ENCODE measurements around the gene TECTB.
"Not testable (repeated sequence)": the region's sequence is repeated elsewhere in the genome, so short reads cannot be mapped to it uniquely, and the experiment has no call there.

The TECTB gene

GRCh38 chr10:112283100-112283499 is at the start of gene TECTB:
Gene TECTB (plus strand): TSS chr10:112283400. CDS start chr10:112283735, 335 bp downstream.
- FAIRE-seq (no peak), DNase-seq (ENCODE audit: insufficient read length, low spot score) (no peak)
- TF ChIP-seq POLR2A (IDR thresholded peaks at IDR 0.05; ENCODE audit: low read depth, low read length): no peak

GRCh38 chr10:112235141-112235540 is 48.1 kb upstream of the TECTB start:
- TF ChIP-seq POLR2A (IDR thresholded peaks at IDR 0.05; ENCODE audit: low read depth, low read length): no peak
- FAIRE-seq: no peak
- DNase-seq (ENCODE audit: insufficient read length, low spot score): no peak

- no peak for DNase-seq (ENCODE audit: insufficient read length, low spot score)
- TF ChIP-seq POLR2A (IDR thresholded peaks at IDR 0.05; ENCODE audit: low read depth, low read length): no peak
- FAIRE-seq: no peak
Observed at GRCh38 chr10:112235920-112236319, 47.3 kb upstream of the TECTB start.

- TF ChIP-seq POLR2A (IDR thresholded peaks at IDR 0.05; ENCODE audit: low read depth, low read length): no peak
- DNase-seq (ENCODE audit: insufficient read length, low spot score) (no peak), FAIRE-seq (no peak)
Observed at GRCh38 chr10:112236486-112236885, 46.7 kb upstream of the TECTB start.

- no peak for FAIRE-seq
- no peak for DNase-seq (ENCODE audit: insufficient read length, low spot score)
- no peak for TF ChIP-seq POLR2A (IDR thresholded peaks at IDR 0.05; ENCODE audit: low read depth, low read length)
Observed at GRCh38 chr10:112239347-112239746, 43.9 kb upstream of the TECTB start.

- TF ChIP-seq POLR2A (IDR thresholded peaks at IDR 0.05; ENCODE audit: low read depth, low read length): no peak
- DNase-seq (ENCODE audit: insufficient read length, low spot score): no peak
- FAIRE-seq: no peak
Observed at GRCh38 chr10:112240441-112240840, 42.8 kb upstream of the TECTB start.

- no peak for TF ChIP-seq POLR2A (IDR thresholded peaks at IDR 0.05; ENCODE audit: low read depth, low read length)
- DNase-seq (ENCODE audit: insufficient read length, low spot score): no peak
- no peak for FAIRE-seq
Observed at GRCh38 chr10:112241651-112242341, 41.4 kb upstream of the TECTB start.

- no peak for TF ChIP-seq POLR2A (IDR thresholded peaks at IDR 0.05; ENCODE audit: low read depth, low read length)
- DNase-seq (ENCODE audit: insufficient read length, low spot score): no peak
- FAIRE-seq: no peak
Observed at GRCh38 chr10:112242769-112243168, 40.4 kb upstream of the TECTB start.

GRCh38 chr10:112243713-112244112 is 39.5 kb upstream of the TECTB start:
- FAIRE-seq (no peak), DNase-seq (ENCODE audit: insufficient read length, low spot score) (no peak)
- TF ChIP-seq POLR2A (IDR thresholded peaks at IDR 0.05; ENCODE audit: low read depth, low read length): no peak

- no peak for DNase-seq (ENCODE audit: insufficient read length, low spot score)
- FAIRE-seq: no peak
- TF ChIP-seq POLR2A (IDR thresholded peaks at IDR 0.05; ENCODE audit: low read depth, low read length): no peak
Observed at GRCh38 chr10:112244197-112244596, 39.0 kb upstream of the TECTB start.

GRCh38 chr10:112247791-112248190 is 35.4 kb upstream of the TECTB start:
- no peak for TF ChIP-seq POLR2A (IDR thresholded peaks at IDR 0.05; ENCODE audit: low read depth, low read length)
- no peak for FAIRE-seq
- no peak for DNase-seq (ENCODE audit: insufficient read length, low spot score)

- FAIRE-seq: no peak
- no peak for DNase-seq (ENCODE audit: insufficient read length, low spot score)
- TF ChIP-seq POLR2A (IDR thresholded peaks at IDR 0.05; ENCODE audit: low read depth, low read length): no peak
Observed at GRCh38 chr10:112248584-112249295, 34.5 kb upstream of the TECTB start.

GRCh38 chr10:112249722-112250121 is 33.5 kb upstream of the TECTB start:
- FAIRE-seq: no peak
- no peak for TF ChIP-seq POLR2A (IDR thresholded peaks at IDR 0.05; ENCODE audit: low read depth, low read length)
- no peak for DNase-seq (ENCODE audit: insufficient read length, low spot score)

- DNase-seq (ENCODE audit: insufficient read length, low spot score): peak; percentile 16
- no peak for FAIRE-seq
Observed at GRCh38 chr10:112250555-112250954, 32.6 kb upstream of the TECTB start.

GRCh38 chr10:112251238-112251637 is 32.0 kb upstream of the TECTB start:
- not testable (repeated sequence) for FAIRE-seq; DNase-seq (ENCODE audit: insufficient read length, low spot score)

More at GRCh38 chr10:112250555-112250954, 32.6 kb upstream of the TECTB start:
- TF ChIP-seq POLR2A (IDR thresholded peaks at IDR 0.05; ENCODE audit: low read depth, low read length): no peak
